Measurements from ENCODE around the gene MGAT3. TPM values are rescaled to one million over a fixed set of nuclear protein-coding genes. Genes with fewer than 3 reads are reported as not detected.
A peak's percentile ranks its signal among the peaks of the same experiment; 100 is the strongest.

The MGAT3 gene
- total and polyA plus RNA-seq, 12 donors, result 0.42 to 6.9 (median 1.7) TPM

GRCh38 chr22:39489094-39490068, 32.6 kb downstream of the MGAT3 start:
- no peaks in the 10 kb centered on the region for H3K27me3 ChIP-seq
- 65 to 83% (median 72%) methylated on average over 12 to 17 of the region's 17 CpGs for WGBS, 4 donors
- TF ChIP-seq POLR2A (IDR thresholded peaks at IDR 0.05) (no peak), CTCF (IDR thresholded peaks at IDR 0.05) (no peak)
- no peaks in the 10 kb centered on the region for H3K36me3 ChIP-seq (replicated peaks in 1 of 2)
- peaks cover 0 to 5% of the 10 kb centered on the region in 2 donors for H3K4me1 ChIP-seq (replicated peaks in 1 of 2)
- intact Hi-C loops (cut with DNase I), result loop anchor here (5.0 to 10.0 kb wide), 4 partner anchors 38 to 315 kb away; no protein-coding TSS in a partner anchor
- no peaks in the 10 kb centered on the region for H3K9me3 ChIP-seq (replicated peaks in 1 of 3)
- H3K27ac ChIP-seq, result no peak overlapping the region
- H3K4me3 ChIP-seq, result no peak overlapping the region
- DNase-seq, result no peak

- H3K4me1 ChIP-seq (replicated peaks in 1 of 2), result peaks cover 0 to 5% of the 10 kb centered on the region in 2 donors
- DNase-seq, result peak; percentile 78 to 93 (median 87)
- H3K4me3 ChIP-seq, result no peak overlapping the region
- no peaks in the 10 kb centered on the region for H3K36me3 ChIP-seq (replicated peaks in 1 of 2)
- 38 to 42% (median 39%) methylated on average over 9 to 13 of the region's 13 CpGs for WGBS, 4 donors
- TF ChIP-seq POLR2A (IDR thresholded peaks at IDR 0.05), result no peak
- no peak for TF ChIP-seq CTCF (IDR thresholded peaks at IDR 0.05)
- no peak overlapping the region for H3K27ac ChIP-seq
- intact Hi-C loops (cut with DNase I), result loop anchor here (5.0 to 10.0 kb wide), 4 partner anchors 37 to 315 kb away; no protein-coding TSS in a partner anchor
- no peaks in the 10 kb centered on the region for H3K9me3 ChIP-seq (replicated peaks in 1 of 3)
- no peaks in the 10 kb centered on the region for H3K27me3 ChIP-seq
Observed at GRCh38 chr22:39490135-39490798, 33.5 kb downstream of the MGAT3 start.

GRCh38 chr22:39490966-39491680, 34.3 kb downstream of the MGAT3 start:
- TF ChIP-seq CTCF (IDR thresholded peaks at IDR 0.05) (no peak), POLR2A (IDR thresholded peaks at IDR 0.05) (no peak)

More at GRCh38 chr22:39490966-39491680, 34.3 kb downstream of the MGAT3 start:
- Histone ChIP-seq H3K27ac (no peak overlapping the region), H3K4me3 (no peak overlapping the region), H3K27me3 (no peaks in the 10 kb centered on the region), H3K4me1 (replicated peaks in 1 of 2) (peaks cover 0 to 5% of the 10 kb centered on the region in 2 donors), H3K36me3 (replicated peaks in 1 of 2) (no peaks in the 10 kb centered on the region), H3K9me3 (replicated peaks in 1 of 3) (no peaks in the 10 kb centered on the region)
- DNase-seq, result no peak
- WGBS, 4 donors, result 71 to 75% (median 72%) methylated on average over 6 to 9 of the region's 9 CpGs
- intact Hi-C loops (cut with DNase I), result loop anchor here (5.0 to 10.0 kb wide), 4 partner anchors 36 to 316 kb away; no protein-coding TSS in a partner anchor

Data from adrenal gland (tissue), 12 donors.